Head of caudate nucleus (tissue), 42 donors: ENCODE data around the gene KIF1C.

Experiments used
- DNase-seq, 42 donors: peaks; one replicate each; pipeline versions ENCODE4 v3.0.0 to v3.0.0-alpha.2; 2020 to 2021; ENCODE audit warnings: mixed read lengths in 7 of 42
- intact Hi-C: fragments of 100-400 bp; cut with DNase I; formaldehyde crosslinking; loops from one replicate; pipeline ENCODE4 v1.15.0; 2022

KIF1C gene

DNA sequence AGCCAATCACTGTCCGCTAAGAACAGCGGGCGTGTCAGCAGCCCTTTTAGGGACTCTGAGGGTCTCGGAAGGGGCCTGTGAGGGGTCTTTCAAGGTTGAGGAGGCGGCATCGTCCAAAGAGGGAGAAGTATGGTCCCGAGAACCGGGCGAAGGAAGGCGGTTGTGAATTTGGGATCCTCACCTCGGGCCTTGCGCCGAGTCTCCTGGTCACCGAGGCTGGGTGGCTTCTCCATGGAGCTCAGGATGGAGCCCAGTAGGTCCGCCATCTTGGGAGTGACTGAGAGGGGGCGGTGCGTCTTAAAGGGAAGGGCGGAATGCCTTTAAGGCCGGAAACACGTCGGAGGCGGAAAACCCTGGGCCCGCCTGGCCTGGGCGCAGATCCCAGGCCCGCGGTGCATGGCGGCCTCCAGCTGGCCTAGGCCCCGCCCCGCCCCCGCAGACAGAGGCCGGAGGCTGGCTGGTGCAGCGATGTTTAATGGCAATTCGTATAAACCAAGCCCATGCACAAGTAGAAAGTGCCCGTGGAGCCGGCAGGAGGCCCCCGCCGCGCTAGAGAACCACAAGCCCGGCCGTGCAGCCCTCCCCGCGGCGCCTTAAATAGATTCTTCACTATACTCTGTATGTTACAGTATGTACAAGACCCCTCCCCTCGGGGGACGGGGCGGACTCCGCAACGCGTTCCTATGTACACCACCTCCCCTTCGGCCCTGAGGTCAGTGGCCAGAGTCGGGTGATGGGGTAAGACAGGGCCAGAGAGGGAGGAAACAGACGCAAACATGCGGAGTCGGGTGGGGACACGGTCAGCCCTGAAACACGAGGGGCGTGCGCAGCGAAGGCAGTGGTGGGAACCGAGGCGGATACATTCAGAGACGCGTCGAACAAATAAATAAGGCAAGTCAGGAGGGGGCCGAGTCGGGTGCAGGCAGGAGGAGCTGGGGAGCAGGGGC lies 29.9 kb upstream of the KIF1C start, which contains the start of gene SPAG7:
SPAG7 (minus strand) TSS at position 279 of the 947 bp plus-strand sequence; CDS start at position 266, 13 bp downstream.
- intact Hi-C loops: loop anchor here (2.0 kb wide), 1 partner anchor 19 kb away; the partner anchor contains the start of gene PFN1
- DNase-seq: peak; percentile 91 to 98 (median 95)

DNA sequence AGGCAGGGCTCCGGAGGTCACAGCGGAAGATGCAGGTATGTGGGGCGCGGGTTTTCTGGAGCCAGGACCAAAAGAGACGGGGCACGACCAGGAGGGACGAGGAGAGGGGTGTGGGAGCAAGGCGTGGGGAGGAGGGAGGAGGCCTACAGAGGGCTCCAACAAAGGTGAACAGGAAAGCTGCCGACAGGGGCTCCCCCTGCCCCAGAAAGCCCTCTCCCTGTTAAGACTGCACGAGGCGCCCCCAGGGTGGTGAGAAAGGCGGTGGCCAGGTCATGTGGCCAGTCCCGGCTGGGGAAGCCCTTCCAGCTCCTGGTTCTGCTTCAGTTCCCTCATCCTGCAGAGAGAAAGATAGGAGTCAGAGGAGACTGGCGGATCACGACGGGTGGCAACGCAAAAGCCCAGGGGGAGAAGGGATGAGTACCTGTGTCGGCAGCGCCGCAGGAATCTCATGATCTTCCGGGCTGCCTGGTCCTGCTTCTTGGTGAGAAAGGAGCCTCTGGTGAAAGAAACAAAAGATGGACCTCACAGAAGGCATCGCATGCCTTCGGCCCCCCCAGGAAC lies 29.2 kb upstream of the KIF1C start:
- intact Hi-C loops: no loop called here
- peak in 15 of 42 donors; percentile 12 to 53 (median 31) for DNase-seq

DNA sequence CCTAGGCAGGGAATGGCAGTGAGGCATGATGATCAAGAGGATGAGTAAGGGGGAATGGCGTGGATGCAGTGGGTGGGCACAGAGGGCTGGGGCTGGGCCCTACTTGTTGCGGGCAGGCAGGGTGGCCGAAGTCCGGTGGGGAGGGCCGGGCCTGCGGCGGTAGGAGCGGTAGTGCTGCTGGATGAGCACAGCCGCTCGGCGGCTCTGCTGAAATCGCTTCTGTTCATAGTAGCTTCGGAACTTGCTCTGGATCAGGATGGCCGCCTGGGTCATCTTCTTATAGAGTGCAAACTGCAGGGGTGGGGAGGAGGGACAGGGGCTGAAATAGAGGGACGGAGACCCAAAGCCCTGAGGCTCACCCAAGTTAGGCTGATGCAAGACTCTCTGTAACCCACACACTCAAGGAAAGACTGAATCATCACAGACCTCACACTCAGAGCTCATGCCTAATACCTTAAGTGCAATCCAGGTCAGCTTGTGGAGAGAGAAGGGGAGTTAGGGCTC lies 28.7 kb upstream of the KIF1C start:
- intact Hi-C loops: no loop called here
- DNase-seq: peak in 11 of 42 donors; percentile 5 to 58 (median 29)

DNA sequence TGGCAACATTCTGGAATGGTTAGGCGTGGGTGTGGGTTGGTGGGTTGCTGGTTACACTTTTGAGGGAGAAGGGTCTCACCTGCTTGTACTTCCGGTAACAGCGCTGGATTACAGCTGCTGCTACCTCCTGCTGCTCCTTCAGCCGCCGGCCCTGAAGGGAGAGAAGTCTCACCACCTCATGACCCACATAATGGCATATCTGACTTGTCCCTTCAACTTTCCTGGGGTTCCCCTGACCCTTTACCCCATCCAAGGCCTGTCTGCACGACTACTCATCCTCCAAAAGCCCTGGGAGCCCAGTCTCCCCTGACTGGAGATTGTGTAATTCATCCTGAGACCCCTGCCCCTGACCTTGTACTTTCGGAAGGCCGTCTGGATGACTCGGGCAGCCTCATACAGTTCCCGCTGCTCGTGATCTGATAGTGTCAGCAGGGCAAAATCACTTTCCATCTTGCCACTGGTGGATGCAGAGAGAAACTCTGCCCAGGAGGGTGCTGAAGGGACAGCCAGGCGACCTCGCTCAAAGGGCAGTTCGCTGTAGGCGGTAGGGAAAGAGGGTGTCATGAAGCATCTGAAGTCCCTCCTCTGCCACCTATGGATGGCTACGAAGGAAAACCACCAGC lies 28.1 kb upstream of the KIF1C start:
- no peak for DNase-seq
- intact Hi-C loops: no loop called here

DNA sequence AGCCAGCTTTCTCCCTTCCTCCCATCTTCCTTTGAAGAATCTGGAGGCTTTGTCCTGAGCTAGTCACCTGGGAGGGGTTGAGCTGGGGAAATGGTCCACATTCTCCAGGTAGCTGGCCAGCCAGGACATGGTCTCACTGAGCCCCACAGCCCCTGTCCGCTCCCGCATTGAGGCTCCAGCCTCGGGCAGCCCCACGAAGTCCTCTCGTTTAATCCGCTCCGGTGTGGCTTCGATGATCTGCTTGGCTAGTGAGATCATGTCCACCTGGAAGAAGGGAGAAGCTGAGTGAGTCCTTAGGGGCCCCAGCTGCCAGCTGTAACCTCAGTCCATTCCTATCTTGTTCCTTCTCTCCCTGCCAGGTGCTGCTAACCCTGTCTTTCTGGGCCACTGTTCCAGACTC lies 27.5 kb upstream of the KIF1C start:
- no peak for DNase-seq
- intact Hi-C loops: no loop called here

DNA sequence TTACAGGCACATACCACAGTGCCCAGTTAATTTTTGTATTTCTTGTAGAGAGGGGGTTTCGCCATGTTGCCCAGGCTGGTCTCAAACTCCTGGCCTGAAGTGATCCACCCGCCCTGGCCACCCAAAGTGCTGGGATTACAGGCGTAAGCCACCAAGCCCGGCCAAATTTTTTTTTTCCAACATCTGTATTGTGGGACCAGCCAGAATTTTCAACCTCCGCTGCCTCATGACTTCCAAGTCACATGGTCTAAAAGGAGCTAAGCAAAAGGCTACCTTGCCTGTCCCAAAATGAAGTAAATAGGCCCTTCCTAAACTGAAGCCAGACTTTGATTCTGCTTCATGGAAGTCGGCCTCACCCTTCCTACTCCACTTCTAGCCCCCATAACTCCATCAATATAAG lies 25.9 kb upstream of the KIF1C start:
- DNase-seq: no peak
- intact Hi-C loops: no loop called here

DNA sequence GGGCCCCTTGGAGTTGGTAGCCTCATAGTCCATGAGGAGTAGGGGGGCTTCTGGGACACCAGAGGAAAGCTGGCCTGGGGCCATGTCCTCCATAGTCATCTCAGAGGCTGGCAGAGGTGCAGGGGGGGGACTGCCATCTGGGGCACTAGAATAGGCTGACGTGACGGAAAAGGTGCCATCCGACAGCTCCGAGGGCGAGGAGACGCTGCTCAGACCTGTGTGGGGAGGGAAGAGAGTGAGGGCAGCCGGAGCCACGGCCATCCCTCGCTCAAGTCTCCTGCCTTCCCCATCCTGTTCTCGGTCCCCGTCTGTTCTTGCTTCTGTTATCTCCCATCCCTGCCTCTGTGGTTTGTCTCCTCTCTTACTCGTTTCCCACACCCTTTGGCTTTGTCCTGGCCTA lies 25.4 kb upstream of the KIF1C start:
- intact Hi-C loops: no loop called here
- DNase-seq: no peak

DNA sequence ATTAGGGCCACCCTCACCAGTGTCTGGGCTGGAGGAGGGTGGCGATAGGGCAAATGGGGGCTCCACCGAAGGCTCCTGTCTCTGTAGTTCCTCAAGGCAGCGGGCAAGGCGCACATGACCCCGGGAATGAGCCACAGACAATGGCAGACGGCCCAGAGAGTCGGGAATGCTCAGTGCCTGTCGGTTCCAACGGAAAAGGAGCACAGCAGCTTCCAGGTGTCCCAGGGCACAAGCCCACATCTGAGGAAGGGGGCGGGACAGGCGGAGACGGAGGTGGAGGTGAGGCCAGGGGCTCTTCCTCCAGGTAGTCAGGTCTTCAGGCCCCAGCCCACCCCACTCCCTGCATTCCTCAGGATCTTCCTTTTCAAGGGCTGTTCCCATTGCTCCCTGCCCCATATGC lies 25.0 kb upstream of the KIF1C start:
- no peak for DNase-seq
- intact Hi-C loops: no loop called here

DNA sequence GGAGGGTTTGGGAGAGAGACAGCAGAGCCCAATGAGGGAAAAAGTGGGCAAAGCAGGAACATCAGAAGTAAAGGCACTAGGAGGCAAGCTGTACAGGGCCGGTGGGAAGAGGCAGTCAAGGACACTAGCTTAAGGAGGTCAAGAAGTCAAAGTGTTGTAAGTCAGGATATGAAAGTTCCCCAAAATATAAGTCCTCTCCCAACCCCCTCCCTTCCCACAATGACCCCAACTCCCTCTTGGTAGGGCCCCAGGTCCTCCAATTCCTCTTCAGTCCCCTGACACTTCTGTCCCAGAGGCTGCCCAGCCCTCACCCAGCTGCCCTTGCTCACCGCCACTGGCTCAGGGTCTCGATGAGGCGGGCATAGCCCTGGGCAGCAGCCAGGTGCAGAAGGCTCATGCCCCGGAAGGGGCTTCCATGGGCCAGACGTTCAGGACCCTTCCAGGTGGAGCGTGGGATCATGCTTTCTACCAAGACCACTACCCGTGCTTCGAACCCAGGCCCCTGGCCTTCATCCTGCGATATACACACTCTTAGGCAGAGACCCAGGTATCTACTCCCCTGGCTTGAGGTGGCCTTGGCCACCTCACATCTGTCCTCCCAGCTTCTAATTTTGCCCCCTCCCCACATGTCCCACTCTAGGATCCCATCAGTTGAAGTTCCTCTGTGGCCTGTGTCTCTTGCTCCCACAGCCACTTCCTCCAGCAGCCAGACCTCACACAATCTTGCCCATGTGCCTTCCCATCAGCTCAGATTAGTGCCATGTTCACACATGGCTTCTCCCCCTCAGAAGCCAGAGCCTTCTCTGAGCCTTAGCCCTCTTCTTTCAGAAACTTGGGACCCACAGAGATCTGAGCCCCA lies 24.3 kb upstream of the KIF1C start:
- DNase-seq: no peak
- intact Hi-C loops: no loop called here

DNA sequence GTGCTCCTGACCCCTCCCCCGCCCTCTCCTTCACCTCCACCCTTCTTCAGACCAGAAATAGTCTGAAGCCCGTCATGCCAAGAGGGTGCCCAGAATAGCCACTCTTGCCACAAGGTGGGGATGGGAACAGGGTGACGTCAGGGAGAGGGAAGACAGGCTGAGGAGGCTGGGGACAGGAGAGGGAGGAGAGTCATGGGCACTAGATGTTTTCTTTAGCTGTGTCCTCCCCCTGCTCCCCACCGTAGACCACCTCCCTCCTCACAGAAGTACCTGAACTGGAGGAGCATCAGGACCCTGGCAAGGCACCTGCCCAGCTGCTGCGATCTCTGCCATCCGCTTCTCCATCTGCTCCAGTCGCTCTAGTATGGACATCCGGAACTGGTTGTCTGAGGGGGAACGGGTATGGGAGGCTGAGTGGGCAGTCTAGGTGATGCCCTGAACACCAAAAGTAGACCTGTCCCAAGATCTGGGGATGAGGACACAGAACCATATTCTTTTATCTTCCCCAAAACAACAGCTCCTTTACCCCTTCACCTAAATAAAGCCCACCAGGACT lies 23.6 kb upstream of the KIF1C start:
- intact Hi-C loops: no loop called here
- no peak for DNase-seq

DNA sequence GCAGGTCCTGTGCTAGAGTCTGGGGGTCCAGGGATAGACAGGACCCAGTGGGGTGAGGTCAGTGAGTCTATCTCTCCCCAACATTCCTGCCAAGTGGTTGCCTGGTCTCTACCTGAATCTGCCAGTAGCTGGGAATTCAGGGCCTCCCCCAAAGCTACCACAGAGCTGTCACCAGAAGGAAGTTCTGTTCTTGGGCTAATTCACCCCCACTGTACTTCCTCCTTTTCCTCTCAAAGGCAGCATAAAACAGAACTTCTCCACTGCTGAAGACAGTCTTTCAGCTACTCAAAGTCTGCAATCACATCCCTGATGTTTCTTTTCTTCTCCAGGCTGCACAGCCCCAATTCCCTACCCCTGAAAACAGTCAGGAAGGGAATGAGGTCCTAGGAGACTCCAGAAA lies 19.0 kb upstream of the KIF1C start:
- intact Hi-C loops: no loop called here
- DNase-seq: no peak

DNA sequence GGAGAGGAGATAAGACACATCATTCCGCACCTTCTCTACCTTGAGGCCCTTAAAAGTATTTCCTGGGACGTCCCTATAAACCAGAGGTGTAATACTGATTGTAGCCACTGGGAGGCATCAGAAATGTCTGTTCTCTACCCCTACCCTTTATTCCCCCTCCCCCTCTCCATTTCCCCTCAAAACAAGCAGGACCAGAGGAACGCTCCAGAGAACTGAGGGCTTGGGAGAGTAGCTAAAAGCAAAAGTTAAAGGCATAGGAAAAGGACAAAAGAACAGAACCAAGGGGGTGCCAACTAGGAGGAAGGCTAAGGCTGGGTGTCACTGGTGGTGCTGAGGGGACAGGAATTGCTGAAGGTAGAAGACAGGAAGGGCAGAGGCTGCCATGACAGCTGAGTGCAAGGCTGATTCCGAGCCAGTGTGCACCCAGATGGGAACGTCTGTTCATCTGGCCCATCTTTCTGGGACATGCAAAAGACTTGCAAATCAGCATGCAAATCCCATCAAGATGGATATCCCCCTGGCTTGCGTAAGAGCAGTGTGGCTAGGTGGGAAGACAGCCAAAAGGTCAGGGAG lies 17.0 kb upstream of the KIF1C start:
- intact Hi-C loops: loop anchor here (10.0 kb wide), 1 partner anchor 84 kb away; no protein-coding TSS in a partner anchor
- peak in 13 of 42 donors; percentile 20 to 76 (median 41) for DNase-seq

DNA sequence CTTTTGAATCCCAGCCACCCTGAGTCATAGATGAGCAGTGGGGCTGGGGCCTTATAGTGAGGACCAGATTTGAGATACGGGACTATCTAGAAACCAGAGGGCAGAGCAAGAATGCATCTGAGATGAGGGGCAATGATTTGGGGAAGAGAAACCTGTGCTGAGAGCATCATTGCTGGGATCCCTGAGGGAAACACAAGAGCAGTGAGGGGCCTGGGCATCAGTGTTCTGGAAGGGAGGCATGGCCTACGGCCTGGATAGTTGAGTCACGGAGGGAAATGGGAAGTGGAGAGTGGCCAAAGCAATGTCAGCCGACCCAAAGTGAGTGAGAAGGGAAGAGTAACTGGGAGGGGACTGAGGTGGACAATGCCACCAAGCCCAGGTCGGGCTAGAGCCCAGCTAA lies 15.4 kb upstream of the KIF1C start:
- intact Hi-C loops: loop anchor here (10.0 kb wide), 1 partner anchor 82 kb away; no protein-coding TSS in a partner anchor
- DNase-seq: no peak

DNA sequence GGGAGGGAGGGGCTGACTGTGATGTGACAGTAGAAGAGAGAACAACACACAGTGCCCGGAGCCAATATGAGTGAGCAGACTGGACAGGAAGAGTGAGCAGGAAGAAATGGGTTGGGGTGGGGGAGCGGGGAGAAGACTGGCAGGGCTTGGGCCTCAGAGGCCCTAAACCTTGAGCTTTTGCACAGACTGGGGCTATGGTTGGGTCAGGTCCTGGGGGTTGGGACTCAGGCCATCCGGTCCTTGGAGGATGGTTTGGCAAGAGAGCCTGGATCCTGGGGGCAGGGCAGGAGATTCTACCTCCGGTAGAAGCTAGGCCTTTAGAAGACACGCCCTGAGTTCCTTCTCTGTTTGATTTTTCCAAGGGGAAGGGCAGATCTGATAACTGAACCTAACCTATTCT lies 11.3 kb upstream of the KIF1C start:
- intact Hi-C loops: loop anchor here (10.0 kb wide), 1 partner anchor 78 kb away; no protein-coding TSS in a partner anchor

DNA sequence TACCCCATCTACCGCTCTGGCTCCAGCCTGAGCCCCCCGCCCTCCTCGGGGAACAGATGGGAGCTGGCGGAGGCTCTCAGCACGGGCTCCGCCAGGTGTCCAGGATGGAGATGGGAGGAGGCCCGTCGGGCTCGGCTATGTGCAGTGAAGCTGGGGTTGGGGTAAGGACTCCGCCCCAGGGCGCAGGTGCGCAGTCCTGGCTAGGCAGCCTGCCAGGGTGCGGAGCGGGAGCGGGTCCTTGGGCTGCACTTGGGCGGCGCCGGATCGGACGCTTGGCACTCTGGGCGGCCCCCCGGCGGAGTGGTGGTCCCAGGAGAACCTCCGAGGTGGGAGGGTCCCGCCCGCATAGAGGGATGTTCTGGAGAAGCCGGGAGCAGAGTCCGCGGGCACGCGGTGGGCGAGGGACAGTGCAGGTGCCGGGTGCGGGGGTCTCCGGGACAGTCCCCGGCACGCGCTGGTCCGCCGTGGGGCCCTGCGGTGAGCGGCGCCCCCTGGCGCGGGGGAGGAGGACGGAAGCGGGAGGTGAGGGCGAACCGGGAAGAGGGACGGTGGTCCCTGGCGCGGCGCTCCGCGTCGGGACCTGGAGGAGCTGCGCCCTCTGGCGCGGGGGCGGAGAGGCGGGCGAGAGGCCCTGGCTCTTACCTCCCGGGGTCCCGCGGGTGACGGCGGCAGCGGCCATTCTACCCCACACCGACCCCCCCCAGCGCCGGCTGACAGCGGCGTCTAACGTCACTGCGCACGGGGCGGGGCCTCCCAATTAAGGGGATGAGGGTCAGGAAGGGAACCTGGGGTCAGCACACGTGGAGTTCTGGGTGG lies 10.6 kb upstream of the KIF1C start, which contains the start of gene CAMTA2:
CAMTA2 (minus strand) TSS at position 725 of the 816 bp plus-strand sequence. CDS start 1,453 bp downstream, outside the sequence.
- intact Hi-C loops: loop anchor here (10.0 kb wide), 1 partner anchor 78 kb away; no protein-coding TSS in a partner anchor
- DNase-seq: peak; percentile 78 to 96 (median 93)

More for the DNA sequence above, 11.3 kb upstream of the KIF1C start:
- DNase-seq: peak in 1 of 42 donors; percentile 28

DNA sequence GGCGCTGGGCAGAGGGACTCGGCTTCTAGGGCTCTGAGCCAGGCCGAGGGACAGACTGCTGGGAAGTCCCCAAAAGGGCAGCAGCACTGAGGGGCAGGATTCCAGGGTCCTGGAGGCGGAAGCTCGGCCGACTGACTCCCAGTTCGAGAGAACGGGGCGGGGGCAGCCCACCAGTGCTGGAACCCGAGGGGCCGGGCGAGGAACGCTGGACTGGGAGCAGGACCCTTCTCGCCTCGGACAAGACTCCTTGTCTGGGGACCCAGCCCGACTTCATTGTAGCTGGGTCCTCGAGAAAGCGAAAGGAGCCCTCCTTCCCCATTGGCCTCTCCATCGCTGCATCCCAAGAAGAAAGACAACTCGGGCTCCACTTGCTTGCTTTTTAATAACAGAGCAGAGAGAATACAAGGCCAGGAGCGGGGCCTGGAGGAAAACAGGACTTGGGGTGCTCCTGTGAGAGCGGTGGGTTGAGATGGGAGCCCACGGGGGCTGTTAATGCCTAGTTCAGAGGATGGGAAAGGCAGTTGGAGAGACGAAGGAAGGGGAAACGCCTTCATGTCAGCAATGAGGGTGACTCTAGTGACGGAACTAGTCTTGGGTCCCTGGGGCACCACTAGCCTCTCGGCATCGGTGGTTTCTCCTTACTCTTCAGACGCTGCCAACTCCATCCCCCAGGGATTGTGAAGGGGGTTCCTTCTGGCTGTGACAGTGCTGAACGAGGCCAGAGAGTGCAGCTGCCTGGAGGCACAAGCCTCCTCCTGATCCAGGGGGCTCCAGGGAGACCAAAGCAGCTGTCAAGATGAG lies 9.8 kb upstream of the KIF1C start:
- peak in 2 of 42 donors; percentile 27 to 29 for DNase-seq
- intact Hi-C loops: loop anchor here (10.0 kb wide), 1 partner anchor 77 kb away; no protein-coding TSS in a partner anchor
